ENCODE measurements around the gene SHH.
A peak's percentile ranks its signal among the peaks of the same experiment; 100 is the strongest.

Gene SHH

GRCh38 chr7:155811895-155812761 is at the start of gene SHH:
SHH (minus strand) TSS chr7:155812463; CDS start chr7:155812122, 341 bp downstream.
- DNase-seq (ENCODE audit: low read depth), result no peak

- no peak for DNase-seq (ENCODE audit: low read depth)
Observed at GRCh38 chr7:155861480-155861868, 49.2 kb upstream of the SHH start.

- DNase-seq (ENCODE audit: low read depth), result no peak
Observed at GRCh38 chr7:155860840-155861479, 48.7 kb upstream of the SHH start.

DNA sequence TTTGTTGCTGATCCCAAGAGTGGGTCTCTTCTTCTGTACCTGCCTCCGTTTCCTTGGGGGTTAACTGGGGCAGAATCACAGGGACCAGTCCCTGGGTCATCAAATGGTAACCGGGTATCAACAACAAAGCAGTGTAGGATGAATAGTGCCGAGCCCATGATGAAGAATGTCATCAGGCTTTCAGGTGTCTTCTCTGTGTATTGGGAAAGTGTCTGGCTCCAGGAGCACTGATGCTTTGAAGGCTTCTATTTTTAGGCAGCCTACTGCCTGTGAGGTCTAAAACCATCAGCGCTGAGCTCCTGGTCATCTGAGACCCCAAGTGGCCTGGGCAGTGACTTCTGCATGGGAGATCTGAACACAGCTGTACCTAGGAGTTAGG is 48.2 kb upstream of the SHH start:
- DNase-seq (ENCODE audit: low read depth), result no peak

DNA sequence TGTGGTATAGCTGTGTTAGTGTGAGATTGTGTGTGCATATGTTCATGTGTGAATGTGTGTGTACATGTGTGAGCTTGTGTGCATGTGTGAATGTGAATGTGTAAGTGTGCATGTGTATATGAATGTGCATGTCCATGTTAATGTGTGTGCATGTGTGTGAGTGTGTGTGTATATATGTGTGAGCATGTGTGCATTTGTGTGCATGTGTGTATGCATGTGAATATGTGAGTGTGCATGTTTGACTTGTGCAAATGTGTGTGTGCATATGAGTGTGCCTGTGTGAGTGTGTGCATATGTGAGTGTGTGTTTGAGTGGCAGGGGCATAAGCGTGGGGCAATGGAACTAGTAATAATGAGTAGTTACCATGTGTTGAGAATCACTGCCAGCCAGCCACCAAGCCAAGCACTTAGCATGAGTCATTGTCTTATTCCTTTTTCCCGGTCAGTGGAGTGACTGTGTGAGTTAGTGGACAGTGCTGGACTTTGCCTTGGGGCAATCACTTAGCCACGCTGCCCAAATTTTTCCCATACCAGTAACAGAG is 46.3 kb upstream of the SHH start:
- peak; percentile 3 for DNase-seq (ENCODE audit: low read depth)

GRCh38 chr7:155857141-155857540 is 44.9 kb upstream of the SHH start:
- no peak for DNase-seq (ENCODE audit: low read depth)

- no peak for DNase-seq (ENCODE audit: low read depth)
Observed at GRCh38 chr7:155856656-155857055, 44.4 kb upstream of the SHH start.

- no peak for DNase-seq (ENCODE audit: low read depth)
Observed at GRCh38 chr7:155852426-155853301, 40.4 kb upstream of the SHH start.

DNA sequence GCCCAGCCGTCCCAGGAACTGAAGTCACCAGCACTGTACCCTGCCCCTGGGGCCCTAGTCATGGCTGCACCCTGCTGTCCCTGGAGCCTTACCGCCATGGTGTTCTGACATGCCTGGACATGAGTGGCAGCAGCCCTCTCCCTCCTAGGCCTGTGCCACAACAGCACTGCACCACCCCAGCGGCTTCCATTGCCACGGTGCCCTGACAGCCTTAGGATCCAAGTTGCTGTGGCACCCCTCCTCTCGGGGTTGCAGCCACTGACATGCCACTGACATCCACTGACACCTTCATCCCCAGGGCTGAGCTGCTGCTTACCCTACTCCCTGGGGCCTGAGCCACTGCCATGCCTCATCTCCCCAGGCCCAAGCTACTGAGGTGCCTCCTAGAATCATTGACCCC is 39.6 kb upstream of the SHH start:
- no peak for DNase-seq (ENCODE audit: low read depth)

GRCh38 chr7:155850766-155851678 is 38.8 kb upstream of the SHH start:
- no peak for DNase-seq (ENCODE audit: low read depth)

GRCh38 chr7:155850001-155850436 is 37.8 kb upstream of the SHH start:
- DNase-seq (ENCODE audit: low read depth), result no peak

DNA sequence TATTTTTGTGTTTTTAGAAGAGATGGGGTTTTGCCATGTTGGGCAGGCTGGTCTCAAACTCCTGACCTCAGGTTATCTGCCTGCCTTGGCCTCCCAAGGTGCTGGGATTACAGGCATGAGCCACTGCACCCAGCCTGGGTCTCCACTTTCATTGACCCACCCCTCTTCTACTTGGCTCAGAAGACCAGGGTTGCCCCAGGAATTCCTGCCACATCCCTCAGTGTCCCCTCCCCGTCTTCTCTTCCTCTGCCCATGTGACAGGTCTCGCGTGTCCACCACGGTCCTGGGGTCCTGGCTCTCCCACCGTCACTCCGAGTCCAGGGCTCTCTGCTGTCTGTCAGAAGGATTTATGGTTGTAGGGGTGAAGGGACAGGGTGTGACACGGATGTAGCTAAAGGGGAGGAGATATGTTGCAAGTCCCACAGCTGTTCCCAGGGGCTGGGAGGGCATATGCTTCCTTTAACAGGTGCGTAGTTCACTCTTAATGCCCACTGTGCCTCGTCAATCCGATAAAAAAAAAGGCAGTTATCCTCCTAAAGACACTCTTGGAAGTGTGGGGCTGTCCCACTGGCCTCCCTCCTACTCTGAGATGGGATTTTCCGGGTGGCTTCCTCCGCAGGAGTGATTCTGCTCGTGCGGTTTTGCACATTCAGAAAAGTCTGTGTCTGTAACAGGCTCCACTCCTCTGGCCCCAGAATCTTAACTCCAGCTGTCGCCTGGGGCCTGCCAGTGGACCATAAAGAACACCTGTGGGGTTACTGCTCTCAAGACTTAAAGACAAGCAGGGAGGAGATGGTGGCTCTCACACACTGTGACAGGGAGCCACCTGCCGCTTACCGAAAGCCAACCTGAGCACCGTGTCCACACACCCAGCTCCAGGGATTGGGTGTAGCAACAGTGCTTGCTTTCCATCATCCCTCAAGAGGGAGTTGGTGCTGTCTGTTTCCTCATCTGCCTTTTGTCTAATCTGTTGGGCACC is 36.7 kb upstream of the SHH start:
- no peak for DNase-seq (ENCODE audit: low read depth)

DNA sequence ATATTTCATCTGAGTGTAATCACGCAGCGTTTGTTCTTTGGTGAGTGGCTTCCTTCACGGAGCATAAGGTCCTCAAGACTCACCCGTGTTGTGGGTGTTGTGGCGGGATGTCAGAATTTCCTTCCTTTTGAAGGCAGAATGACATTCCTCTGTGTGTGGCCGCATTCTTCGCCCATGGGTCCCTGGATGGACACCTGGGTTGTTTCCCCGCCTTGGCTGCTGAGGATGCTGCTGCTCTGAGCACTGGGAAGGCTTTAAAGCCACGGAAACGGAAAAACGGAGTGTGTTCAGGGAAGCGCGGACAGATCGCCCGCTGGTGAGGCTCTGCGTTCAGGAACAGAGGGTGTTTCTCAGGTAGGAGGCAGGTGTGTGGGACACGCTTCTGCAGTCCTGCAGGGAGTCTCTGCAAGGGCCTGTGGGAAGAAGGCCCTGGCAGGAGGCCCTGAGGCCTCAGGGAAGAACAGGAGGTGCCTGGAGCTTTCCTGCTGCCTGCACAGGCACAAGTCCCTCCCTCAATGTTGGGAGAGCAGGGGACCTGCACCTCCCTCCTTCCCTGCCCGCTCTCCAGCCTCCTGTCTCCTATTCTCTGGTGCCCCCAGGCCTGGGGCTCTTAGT is 35.7 kb upstream of the SHH start:
- DNase-seq (ENCODE audit: low read depth), result no peak

DNA sequence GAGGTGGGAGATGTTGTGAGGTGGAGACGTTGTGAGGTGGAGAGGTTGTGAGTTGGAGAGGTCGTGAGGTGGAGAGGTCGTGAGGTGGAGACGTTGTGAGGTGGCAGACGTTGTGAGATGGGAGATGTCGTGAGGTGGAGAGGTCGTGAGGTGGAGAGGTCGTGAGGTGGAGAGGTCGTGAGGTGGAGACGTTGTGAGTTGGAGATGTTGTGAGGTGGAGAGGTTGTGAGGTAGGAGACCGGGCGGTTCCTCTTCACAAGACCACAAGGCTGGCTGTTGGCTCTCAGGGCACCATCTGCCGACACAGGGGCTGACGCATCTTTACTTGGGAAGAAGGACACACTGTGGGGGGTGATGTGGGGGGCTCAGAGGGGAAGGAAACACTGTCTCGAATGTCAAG is 34.7 kb upstream of the SHH start:
- no peak for DNase-seq (ENCODE audit: low read depth)

- no peak for DNase-seq (ENCODE audit: low read depth)
Observed at GRCh38 chr7:155846156-155846555, 33.9 kb upstream of the SHH start.

DNA sequence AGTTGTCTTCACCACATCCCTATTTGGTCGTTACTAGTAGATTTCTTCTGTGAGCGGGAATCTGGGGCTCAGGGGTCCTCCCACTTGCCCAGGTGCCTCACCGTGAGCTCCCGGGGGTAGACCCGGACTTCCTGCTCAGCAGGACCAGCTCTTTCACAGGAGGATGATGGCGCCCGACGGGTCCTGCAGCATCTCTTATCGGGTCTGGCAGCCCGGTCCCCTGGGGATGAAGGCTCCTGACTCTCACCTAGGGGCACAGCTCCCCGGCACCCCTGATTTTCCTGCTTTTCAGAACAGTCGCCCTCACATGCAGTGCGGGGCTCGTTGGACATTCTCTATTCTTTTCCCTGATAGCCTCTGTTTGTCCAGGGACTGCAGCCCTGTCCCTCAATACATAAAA is 33.0 kb upstream of the SHH start:
- DNase-seq (ENCODE audit: low read depth), result no peak

DNA sequence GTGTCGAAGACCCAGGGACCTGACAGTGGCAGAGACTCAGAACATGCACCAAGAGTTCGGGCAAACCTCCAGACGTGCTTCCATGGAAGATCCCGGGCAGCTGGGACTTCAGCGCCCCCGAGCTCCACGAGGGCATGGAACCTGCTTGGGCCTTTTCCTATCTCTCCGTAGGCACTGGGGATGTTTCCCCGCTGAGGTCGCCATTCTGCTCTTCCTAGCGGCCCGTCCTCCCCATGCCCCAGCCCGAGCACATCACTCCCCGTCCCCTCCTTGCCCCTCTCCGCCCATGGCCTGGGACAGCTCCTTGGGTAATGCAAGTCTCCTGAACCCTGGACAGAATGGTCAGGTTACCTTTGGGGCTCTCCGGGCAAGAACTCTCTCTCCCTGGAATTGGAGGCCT is 32.3 kb upstream of the SHH start:
- no peak for DNase-seq (ENCODE audit: low read depth)

- DNase-seq (ENCODE audit: low read depth), result no peak
Observed at GRCh38 chr7:155844019-155844453, 31.8 kb upstream of the SHH start.

GRCh38 chr7:155843426-155844018 is 31.3 kb upstream of the SHH start:
- no peak for DNase-seq (ENCODE audit: low read depth)
